Testis (tissue), 2 donors: ENCODE measurements around the gene GRAMD1B.

Source experiments
- CTCF ChIP-seq, 3 experiments: fragments of 450-650 bp in 2 of 3; fragments of 200-600 bp in 1 of 3; sonication (generic) in 1 of 3; IDR thresholded peaks; one replicate each; pipeline ENCODE4 v1.5.1; 2016 to 2019; ENCODE audit warnings: antibody characterized with exemption in 3 of 3, mild to moderate bottlenecking in 2 of 3, moderate library complexity in 1 of 3
- POLR2A ChIP-seq: fragments of 450-650 bp; IDR thresholded peaks from one replicate; pipeline ENCODE4 v1.6.1; 2017; ENCODE audit warnings: antibody characterized with exemption, mild to moderate bottlenecking, moderate library complexity

- TF ChIP-seq CTCF (IDR thresholded peaks at IDR 0.05) (no peak), POLR2A (no peak)
These were observed 167.8 kb downstream of the GRAMD1B start for GRCh38 chr11:123597859-123598258.
